GM18909 (cell line): Measurements from ENCODE around the gene ARL6IP1.
"Not testable (repeated sequence)": the region's sequence is repeated elsewhere in the genome, so short reads cannot be mapped to it uniquely, and the experiment has no call there.

Experiments
- ATAC-seq: cut with Tn5 transposase; IDR thresholded peaks from one replicate; pipeline ENCODE4 v1.9.1; 2021; ENCODE audit warnings: mild to moderate bottlenecking; ENCODE audit not compliant: unreplicated experiment, poor library complexity

Gene ARL6IP1

DNA sequence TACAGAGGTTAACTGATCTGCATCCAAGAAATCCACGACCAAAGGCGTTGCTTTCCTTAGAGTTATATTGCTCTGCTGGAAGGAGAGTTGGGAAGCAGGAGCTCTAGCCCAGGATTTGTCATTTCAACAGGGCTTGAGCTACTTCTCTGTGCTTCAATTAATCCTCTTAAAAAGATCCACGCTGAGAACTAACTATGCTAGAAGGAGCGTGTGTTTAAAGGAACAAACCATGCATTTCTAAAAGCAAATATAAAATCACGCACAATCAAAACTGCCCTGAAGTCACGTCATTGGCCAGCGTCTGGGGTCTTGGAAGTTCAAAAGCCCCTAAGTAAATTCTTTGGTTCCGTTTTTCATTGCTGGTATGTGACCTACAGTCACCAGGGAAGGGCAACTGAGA is 1.1 kb downstream of the ARL6IP1 start:
- ATAC-seq, result no peak

DNA sequence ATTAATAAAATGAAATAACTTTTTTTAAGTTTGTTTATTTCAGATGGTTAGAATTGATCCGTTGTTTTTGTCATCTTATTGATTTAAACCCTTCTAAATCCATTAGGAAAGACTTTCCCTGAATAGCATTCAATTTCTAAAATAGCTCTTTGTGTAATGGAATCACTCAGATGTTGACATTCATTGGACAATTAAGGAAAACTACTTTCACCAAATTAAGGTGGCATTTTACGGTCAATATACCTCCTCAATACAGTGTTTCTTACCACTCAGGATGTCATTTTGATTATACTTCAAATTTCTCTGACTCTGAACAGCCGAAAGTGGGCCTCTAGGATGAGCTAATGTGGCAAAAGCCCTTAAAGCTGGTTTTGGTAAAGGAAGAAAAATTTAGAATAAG is 1.8 kb downstream of the ARL6IP1 start:
- no peak for ATAC-seq

DNA sequence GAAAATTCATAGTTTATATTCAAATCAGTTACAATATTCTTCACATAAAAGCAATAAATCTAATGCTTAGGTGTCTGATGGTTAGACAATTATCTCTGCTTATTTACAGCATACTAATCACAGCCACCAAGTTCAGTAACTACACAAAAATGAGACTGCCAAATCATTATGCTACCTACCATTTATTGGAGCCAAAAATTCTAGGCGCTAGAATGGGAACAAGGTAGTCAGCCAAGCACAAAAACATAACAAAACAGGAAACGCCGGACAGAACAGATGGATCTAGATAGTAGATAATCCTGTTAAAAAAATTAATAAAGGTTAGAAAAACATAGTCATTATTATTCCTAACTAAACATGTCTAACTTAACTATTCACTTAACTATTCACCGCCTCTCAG is 3.6 kb downstream of the ARL6IP1 start:
- ATAC-seq, result no peak

DNA sequence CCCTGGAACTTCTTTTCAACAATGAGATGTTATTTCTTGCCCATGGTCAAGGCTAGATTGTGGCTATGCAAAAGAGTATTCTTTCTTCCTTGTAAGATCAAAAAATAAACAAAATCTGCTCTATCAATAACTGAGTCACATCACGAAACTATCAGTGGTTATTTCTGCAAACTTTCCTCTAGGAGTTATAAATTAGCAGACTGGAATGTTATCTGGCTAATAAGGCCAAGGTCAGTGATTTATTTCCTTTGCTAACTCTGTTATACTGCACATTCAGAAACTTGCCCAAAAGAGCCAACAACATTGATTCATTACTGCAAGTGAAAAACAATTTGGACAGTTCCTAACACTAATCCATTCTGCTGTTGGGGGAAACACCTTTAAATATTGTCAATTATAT is 5.0 kb downstream of the ARL6IP1 start:
- ATAC-seq, result no peak

DNA sequence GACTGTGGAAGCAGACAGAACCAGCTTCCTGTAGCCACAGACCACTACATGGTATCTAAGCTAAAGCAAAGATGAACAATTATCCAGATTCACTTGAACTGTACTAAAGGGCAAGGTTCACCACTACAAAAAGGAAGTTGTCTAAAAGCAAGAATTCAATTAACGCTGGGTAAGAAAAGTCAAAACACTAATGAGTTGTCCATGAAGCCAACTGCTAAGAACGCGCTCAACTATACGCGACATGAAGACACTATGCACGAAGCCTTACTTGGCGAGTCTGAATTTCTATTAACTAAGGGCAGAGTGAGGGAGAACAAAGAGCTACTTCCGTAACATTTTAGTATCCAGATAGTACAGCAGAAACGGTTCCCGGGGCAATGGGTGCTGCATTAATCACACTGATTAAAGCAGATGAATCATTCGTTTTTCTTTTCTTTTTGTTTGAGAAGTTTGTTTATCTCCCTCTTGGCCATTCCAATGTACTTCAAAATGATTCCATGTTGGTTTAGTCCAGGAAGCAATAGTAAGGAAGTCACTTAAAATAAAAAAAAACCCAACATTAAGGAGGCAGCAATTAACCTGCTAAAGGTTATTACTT is 8.4 kb downstream of the ARL6IP1 start:
- no peak for ATAC-seq

DNA sequence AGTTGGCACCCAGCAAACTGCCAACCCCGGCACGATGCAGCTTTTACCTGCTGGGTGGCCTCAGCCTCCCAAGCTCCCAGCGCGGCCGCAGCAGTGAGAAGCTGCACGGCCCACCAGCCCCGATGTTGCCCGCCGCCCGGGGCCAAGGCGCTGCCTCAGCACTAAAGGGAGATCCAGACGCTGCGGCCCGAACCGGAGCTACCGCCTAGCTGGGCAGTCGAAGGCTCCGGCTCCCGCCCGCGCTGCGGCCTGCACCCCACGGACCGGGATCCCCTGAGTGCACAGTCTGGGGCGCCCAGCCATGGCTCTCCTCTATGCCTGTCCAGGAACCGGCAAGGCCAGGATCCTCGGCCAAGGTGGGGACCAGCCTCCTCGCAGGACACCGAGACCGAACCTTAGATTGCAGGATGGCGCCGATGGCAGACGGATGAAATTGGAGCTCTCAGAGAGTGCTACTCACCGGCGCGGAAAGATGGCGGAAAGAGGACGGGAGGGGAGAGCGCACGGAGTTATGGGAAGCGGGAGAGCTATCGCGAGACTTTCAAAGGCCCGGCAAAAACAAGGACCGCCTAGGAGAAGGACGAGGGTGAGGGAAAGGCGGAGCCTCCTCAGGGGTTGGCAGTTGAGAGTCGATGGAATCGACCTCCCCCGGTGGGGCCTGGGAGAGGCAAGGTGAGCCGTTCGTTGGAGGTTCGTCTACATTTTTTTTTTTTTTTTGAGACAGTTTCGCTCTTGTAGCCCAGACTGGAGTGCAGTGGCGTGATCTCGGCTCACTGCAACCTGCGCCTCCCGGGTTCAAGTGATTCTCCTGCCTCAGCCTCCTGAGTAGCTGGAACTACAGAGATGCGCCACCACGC is 11.3 kb downstream of the ARL6IP1 start, which contains the start of gene RPS15A:
RPS15A (minus strand) TSS at position 485 of the 857 bp plus-strand sequence. CDS start 1,221 bp downstream, outside the sequence.
- ATAC-seq, result peak; percentile 92

DNA sequence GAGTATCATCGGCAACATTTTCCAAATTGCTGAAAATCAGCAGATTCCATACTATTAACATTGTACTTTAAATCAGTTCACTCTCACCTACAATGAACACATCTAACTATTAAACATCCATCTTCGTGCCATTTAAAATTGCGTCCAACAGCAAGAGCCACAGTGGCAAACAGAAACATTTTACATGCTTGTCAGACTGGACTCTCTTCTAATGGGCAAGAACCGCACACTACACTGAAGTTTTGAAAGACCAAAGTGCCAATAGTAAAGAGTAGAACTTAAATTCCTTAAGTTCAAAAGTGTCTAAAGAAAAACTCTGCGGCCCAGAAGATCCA is 11.9 kb downstream of the ARL6IP1 start:
- ATAC-seq, result no peak

DNA sequence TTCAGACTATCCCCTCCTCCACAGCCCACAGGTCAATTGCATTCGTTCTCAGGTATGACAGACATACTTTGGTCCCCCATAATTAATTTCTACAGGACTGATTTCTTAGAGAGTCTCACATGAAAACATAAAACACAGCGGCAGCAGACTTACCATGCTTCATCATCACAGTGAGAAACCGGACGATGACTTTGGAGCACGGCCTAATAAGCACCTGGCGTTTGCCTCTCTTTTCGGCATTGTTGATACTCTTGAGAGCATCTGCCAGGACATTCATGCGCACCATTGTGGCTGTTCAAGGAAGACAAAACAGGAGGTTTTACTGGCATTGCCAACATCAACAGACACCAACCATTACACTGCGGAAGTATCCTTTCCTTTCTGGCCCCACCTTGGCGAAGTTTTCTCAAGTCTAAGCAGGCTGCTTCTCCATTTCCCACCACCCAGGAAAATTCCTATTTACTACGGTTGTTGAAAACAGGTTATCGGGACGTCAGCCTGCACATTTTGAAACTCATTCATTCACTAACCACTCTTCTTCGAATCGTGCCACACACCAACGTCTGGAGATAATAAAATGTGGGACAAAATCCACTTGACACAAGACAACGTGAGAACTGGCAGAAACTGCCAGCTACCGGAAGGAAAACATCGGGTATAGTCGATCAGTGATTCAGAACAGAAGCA is 12.4 kb downstream of the ARL6IP1 start:
- no peak for ATAC-seq

DNA sequence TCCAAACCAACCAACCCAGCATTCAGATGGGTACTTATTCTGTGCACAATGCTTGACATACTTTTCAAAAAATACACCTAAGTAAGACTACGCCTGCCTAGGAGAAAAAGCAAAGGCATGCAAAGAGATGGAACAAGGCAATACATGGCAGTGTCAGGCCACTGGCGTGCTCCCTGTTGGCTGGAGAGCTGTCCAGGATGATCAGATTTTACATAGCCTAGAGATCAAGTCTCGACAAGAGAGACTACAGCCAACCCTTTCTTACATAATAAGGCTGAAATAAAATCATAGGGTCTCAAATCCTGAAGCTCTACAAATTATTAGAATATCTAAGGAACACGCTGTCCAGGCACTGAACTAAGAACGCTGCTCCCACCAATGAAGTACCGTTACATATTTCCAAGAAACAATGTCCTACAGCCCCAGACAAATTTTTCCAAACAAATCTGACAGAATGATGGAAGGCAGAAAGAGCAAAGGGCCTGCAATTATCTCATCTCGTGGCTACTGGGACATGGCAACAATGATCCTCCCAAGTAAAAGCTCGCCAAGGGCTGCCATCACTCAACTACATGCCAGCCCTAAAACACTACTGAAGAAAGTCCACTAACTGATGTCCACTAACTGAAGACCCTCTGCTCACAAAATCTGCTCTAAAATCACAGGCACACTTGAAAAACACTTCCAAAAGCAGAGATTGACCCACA is 16.3 kb downstream of the ARL6IP1 start:
- no peak for ATAC-seq

DNA sequence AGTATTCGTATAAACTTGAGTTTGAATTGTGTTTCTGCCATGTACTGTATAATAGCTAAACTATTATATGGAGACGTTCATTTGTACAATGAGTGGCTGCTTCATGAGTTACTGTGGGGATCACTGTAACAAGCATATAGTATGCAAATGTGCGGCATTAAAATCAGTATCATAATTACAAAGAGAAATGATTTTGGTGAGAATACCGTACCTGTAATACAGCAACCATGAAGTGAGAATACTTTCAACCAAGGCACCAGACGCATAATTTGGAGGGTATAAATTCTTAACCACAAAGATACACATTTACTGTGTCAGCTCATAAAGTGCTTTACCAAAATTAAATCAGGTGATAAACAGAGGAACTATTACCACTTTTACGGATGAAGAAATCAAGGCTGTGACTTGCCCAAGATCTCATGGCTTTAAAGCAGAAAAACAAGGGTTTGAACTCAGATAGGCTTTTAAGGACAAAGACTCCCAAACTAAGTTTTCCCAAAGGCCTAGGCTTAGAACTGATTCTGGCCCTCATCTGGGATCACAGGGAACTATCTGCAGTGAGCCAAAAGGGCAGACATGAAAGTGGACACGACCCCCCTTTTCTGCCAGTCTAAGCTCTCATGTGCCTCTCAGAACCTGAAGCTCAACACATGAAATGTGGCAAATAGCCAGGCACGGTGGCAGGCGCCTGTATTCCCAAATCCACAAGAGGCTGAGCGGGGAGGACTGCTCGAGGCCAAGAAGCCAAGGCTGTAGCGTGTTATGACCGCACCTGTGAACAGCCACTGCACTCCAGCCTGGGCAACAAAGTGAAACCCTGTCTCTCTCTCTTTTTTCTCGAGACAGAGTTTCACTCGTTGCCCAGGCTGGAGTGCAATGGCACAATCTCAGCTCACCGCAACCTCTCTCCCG is 17.7 kb downstream of the ARL6IP1 start:
- no peak for ATAC-seq

DNA sequence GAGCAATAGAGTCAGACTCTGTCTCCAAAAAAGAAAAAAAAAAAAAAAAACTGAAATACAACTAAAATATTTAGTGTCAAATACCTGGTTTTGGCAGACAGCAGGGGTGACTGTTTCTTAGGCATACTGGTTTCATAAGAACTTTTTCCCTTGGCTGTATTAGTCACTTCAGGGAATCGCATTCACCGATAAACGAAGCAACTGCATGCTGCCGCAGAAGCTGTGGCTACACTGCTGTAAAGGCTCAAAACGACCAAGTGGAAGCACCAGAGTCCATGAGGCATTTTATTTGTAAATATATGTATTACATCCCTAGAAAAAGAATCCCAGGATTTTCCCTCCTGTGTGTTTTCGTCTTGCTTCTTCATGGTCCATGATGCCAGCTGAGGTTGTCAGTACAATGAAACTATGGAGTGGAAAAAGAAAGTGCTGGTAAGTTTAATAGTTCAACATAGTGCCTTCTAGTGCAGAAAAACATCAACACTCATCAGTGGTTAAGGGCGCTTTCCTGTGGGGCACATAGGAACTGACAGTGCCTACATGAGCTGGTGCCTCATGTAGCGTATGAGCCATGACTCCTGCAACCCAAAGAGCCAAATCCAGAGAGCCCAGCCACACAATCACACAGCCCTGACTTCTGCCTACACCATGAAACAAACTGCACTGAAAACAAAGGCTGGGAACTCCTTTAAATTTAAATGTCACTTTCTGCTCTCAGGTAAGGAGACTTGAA is 18.5 kb downstream of the ARL6IP1 start:
- no peak for ATAC-seq

DNA sequence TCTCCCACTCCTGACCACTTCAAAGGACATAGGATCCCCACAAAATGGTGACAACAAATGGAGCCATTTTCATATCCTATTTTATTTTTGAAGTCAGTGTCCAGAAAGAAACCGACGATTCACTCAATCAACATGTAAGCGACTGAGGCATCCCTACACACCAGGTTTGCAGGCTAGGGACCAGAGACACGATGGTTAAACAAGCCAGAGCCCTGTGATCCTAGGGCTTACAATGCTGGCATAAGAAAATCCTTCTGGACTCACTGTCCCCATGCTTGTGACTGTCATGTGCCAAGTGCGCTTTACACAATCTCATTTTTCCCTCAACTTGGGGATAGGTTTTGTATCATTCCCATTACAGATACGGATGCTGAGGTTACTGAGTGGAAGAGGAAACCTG is 20.1 kb downstream of the ARL6IP1 start:
- ATAC-seq, result not testable (repeated sequence)

DNA sequence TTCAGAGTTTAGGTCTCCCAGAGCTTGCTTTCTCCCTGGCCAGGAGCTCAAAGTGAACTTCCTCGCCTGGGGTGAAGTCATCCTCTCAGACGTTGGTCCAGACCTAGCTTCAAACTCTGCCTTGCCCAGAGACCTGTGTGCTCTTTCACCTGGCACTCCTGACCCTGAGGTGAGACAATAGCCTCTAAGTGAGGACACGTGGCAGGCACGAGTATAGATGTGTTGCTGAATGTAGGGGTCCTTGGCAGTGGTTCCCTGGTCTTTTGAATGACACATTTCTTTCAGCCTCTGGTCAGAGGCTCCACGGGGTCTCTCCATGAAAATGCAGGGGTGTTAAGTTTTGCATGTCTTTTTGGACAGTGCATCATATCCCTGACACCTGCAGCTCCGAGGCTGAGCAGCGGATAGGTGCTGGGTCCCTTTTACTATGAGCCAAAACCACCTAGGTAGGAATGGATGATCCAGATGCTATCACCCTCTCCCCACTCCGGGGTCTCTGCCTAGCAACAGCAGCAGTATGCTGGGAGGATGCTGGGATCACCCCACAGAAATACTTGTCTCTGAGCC is 20.8 kb downstream of the ARL6IP1 start:
- ATAC-seq, result not testable (repeated sequence)

DNA sequence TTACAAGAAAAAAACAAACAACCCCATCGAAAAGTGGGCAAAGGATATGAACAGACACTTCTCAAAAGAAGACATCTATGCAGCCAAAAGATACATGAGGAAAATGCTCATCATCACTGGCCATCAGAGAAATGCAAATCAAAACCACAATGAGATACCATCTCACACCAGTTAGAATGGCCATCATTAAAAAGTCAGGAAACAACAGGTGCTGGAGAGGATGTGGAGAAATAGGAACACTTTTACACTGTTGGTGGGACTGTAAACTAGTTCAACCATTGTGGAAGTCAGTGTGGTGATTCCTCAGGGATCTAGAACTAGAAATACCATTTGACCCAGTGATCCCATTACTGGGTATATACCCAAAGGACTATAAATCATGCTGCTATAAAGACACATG is 23.7 kb downstream of the ARL6IP1 start:
- not testable (repeated sequence) for ATAC-seq

DNA sequence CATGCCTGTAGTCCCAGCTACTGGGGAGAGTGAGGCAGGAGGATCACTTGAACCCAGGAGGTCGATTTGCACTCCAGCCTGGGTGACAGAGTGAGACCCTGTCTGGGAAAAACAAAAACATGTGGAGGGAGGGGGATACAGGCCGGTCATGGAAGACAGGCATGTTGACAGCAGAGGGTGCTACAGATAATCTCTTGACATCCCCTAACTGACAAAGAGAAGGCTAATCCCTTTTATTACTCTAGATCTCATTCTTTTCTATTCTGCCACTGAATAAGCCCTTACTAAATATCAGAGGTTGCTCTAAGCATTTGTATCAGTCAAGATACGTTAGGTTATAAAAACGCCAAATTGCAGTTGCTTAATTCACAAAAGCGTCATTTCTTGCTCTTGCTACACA is 25.0 kb downstream of the ARL6IP1 start:
- ATAC-seq, result not testable (repeated sequence)

DNA sequence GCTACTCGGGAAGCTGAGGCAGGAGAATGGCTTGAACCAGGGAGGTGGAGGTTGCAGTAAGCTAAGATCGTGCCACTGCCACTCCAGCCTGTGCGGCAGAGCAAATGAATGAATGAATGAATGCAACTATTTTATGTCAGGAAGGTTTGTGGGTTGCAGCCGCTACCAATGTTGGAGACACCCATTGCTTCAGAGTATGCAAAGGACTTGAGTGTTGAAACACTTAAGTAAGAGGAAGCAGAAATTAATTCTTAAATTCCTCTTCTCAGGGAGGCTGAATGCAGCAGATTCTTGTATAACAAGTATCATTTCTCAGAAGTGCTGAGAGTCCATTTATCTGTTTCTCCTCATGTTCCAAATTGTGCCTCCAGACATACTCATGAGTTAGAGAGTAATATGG is 26.7 kb downstream of the ARL6IP1 start:
- not testable (repeated sequence) for ATAC-seq

DNA sequence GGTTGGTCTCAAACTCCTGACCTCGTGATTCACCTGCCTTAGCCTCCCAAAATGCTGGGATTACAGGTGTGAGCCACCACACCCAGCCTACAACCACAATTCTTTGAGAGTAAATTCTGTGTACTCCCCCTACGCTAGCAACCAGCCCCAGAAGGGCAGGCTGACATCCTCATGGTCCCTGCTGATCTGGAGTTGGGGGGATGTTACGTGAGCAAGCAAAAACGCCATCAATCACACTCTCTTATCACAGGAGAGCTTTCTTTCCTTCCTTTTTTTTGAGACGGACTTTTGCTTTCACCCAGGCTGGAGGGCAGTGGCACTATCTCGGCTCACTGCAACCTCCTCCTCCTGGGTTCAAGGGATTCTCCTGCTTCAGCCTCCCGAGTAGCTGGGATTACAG is 29.2 kb downstream of the ARL6IP1 start:
- ATAC-seq, result not testable (repeated sequence)

DNA sequence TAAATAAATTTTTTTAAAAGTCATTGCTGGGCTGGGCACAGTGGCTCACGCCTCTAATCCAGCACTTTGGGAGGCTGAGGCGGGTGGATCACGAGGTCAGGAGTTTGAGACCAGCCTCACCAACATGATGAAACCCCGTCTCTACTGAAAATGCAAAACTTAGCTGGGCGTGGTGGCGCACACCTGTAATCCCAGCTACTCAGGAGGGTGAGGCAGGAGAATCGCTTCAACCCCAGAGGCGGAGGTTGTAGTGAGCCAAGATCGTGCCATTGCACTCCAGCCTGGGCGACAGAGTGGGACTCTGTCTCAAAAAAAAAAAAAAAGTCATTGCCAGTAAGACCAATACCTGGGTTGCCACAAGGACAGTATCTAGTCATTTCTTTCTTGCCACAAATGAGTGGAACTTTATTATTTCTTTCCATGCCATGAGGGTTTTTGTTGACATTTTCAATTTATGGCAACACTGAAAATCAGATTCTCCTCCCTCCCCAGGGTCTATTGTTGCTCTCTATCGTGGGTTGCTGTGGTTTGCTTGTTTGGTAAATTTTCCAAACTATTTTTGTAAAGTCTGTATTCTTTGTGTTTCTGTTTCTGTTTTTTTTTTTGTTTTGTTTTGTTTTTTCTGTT is 30.9 kb downstream of the ARL6IP1 start:
- ATAC-seq, result not testable (repeated sequence)
